DND-41 (cell line): ENCODE data around the gene RIPOR1.

Experiments
- ATAC-seq: fragments of 200-7000 bp; cut with Tn5 transposase; 3 replicates; pipeline ENCODE4 v1.9.1; 2021; ENCODE audit warnings: low read depth; ENCODE audit not compliant: insufficient read depth
- DNase-seq: peaks from one replicate; pipeline ENCODE4 v3.0.0-alpha.2; 2020
- H2AFZ ChIP-seq: 2 replicates; pipeline ENCODE4 v1.6.0; 2012; ENCODE audit warnings: low read depth, low read length
- H3K27ac ChIP-seq: 2 replicates; pipeline ENCODE4 v1.5.1; 2012; ENCODE audit warnings: low read length, inconsistent platforms
- H3K27me3 ChIP-seq: fragments of 200-600 bp; sonication (generic); 2 replicates; pipeline ENCODE4 v1.6.0; 2012; ENCODE audit warnings: low read length, mild to moderate bottlenecking, inconsistent platforms; ENCODE audit not compliant: insufficient read depth, poor library complexity
- H3K36me3 ChIP-seq: 2 replicates; pipeline ENCODE4 v1.5.1; 2012; ENCODE audit warnings: low read length, inconsistent platforms; ENCODE audit not compliant: insufficient read depth
- H3K4me1 ChIP-seq: 2 replicates; pipeline ENCODE4 v1.5.1; 2012; ENCODE audit warnings: mild to moderate bottlenecking, low read length; ENCODE audit not compliant: insufficient read depth
- H3K4me2 ChIP-seq: 2 replicates; pipeline ENCODE4 v1.6.0; 2012; ENCODE audit warnings: mild to moderate bottlenecking, moderate library complexity, low read length, inconsistent platforms; ENCODE audit not compliant: insufficient read depth
- H3K4me3 ChIP-seq, 2 experiments: fragments of 200-600 bp in 1 of 2; shearing (Covaris generic) in 1 of 2; 2 replicates each; pipeline ENCODE4 v1.5.1; 2012 to 2016; ENCODE audit warnings: inconsistent platforms in 2 of 2, low read length in 2 of 2, mild to moderate bottlenecking in 2 of 2, low read depth in 1 of 2, moderate library complexity in 1 of 2
- H3K79me2 ChIP-seq: 2 replicates; pipeline ENCODE4 v1.6.0; 2012; ENCODE audit warnings: low read length, inconsistent platforms; ENCODE audit not compliant: insufficient read depth
- H3K9ac ChIP-seq: 2 replicates; pipeline ENCODE4 v1.6.0; 2012; ENCODE audit warnings: low read depth, mild to moderate bottlenecking, inconsistent platforms, low read length, moderate library complexity
- H3K9me3 ChIP-seq: 2 replicates; pipeline ENCODE4 v1.5.1; 2012; ENCODE audit warnings: low read length, moderate library complexity, mild to moderate bottlenecking, inconsistent platforms; ENCODE audit not compliant: insufficient read depth, severe bottlenecking
- H4K20me1 ChIP-seq: 2 replicates; pipeline ENCODE4 v1.6.0; 2012; ENCODE audit warnings: low read length; ENCODE audit not compliant: insufficient read depth
- EZH2 ChIP-seq: IDR thresholded peaks from 3 replicates; pipeline ENCODE4 v1.6.1; 2012; ENCODE audit warnings: borderline replicate concordance, low read depth, mild to moderate bottlenecking, moderate library complexity, low read length, inconsistent platforms; ENCODE audit not compliant: severe bottlenecking
- TF ChIP-seq, protein P1 (sequence below): IDR thresholded peaks from 2 replicates; pipeline ENCODE4 v1.5.1; 2012; ENCODE audit warnings: borderline replicate concordance, low read length, moderate library complexity, mild to moderate bottlenecking; ENCODE audit not compliant: poor library complexity, severe bottlenecking; ENCODE audit errors: extremely low read depth

RIPOR1 gene

DNA sequence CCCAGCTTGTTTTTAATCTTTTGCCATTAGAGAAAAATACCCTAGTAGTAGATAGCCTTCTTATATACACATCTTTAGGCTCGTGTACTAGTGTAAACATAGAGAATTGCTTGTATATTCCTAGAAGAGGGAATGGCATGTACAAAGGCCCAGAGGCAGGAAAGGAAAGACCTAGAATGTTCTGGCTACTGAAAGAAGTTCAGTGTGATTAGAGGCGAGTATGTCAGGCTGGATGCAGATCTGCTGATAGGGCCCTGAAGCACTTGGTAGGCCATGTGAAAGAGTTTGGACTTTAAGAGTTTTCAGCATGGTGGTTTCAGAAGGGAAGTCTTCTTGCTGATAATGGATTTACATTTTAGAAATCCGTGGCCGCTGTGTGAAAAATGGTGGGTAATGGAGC lies 51.1 kb downstream of the RIPOR1 start:
- H3K9me3 ChIP-seq: no peaks in the 10 kb centered on the region
- ATAC-seq (no peak), DNase-seq (no peak)
- H3K9ac ChIP-seq: no peak overlapping the region
- no peak overlapping the region for H3K4me2 ChIP-seq
- H3K27ac ChIP-seq: no peak overlapping the region
- H2AFZ ChIP-seq: no peak overlapping the region
- H3K79me2 ChIP-seq: peaks cover 99% of the 10 kb centered on the region
- H3K27me3 ChIP-seq: no peaks in the 10 kb centered on the region
- no peak overlapping the region for H3K4me3 ChIP-seq
- TF ChIP-seq, protein P1, sequence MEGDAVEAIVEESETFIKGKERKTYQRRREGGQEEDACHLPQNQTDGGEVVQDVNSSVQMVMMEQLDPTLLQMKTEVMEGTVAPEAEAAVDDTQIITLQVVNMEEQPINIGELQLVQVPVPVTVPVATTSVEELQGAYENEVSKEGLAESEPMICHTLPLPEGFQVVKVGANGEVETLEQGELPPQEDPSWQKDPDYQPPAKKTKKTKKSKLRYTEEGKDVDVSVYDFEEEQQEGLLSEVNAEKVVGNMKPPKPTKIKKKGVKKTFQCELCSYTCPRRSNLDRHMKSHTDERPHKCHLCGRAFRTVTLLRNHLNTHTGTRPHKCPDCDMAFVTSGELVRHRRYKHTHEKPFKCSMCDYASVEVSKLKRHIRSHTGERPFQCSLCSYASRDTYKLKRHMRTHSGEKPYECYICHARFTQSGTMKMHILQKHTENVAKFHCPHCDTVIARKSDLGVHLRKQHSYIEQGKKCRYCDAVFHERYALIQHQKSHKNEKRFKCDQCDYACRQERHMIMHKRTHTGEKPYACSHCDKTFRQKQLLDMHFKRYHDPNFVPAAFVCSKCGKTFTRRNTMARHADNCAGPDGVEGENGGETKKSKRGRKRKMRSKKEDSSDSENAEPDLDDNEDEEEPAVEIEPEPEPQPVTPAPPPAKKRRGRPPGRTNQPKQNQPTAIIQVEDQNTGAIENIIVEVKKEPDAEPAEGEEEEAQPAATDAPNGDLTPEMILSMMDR: no peak
- no peak for TF ChIP-seq EZH2
- peaks cover 75% of the 10 kb centered on the region for H4K20me1 ChIP-seq
- H3K4me1 ChIP-seq: no peaks in the 10 kb centered on the region
- peaks cover 71% of the 10 kb centered on the region for H3K36me3 ChIP-seq

DNA sequence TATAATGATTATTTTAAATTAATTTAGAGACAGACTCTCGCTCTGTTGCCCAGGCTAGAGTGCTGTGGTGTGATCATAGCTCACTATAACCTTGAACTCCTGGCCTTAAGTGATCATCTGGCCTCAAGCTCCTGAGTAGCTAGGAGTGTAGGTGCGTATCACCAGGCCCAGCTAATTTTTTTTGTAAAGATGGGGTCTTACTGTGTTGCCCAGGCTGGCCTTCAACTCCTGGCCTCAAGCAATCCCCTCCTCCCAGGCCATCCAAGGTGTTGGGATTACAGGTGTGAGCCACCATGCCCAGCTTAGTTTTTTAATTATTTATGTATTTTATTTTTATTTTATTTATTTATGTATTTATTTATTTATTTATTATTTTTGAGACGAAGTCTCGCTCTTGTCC lies 51.6 kb downstream of the RIPOR1 start:
- H3K27me3 ChIP-seq: no peaks in the 10 kb centered on the region
- TF ChIP-seq, protein P1: no peak
- TF ChIP-seq EZH2: no peak
- no peaks in the 10 kb centered on the region for H3K9me3 ChIP-seq
- H3K9ac ChIP-seq: no peak overlapping the region
- ATAC-seq (no peak), DNase-seq (no peak)
- no peak overlapping the region for H3K27ac ChIP-seq
- no peak overlapping the region for H2AFZ ChIP-seq
- H3K4me3 ChIP-seq: no peak overlapping the region
- no peaks in the 10 kb centered on the region for H3K4me1 ChIP-seq
- H3K4me2 ChIP-seq: no peak overlapping the region
- H4K20me1 ChIP-seq: peaks cover 76% of the 10 kb centered on the region
- peaks cover 71% of the 10 kb centered on the region for H3K36me3 ChIP-seq
- H3K79me2 ChIP-seq: peaks cover 99% of the 10 kb centered on the region

DNA sequence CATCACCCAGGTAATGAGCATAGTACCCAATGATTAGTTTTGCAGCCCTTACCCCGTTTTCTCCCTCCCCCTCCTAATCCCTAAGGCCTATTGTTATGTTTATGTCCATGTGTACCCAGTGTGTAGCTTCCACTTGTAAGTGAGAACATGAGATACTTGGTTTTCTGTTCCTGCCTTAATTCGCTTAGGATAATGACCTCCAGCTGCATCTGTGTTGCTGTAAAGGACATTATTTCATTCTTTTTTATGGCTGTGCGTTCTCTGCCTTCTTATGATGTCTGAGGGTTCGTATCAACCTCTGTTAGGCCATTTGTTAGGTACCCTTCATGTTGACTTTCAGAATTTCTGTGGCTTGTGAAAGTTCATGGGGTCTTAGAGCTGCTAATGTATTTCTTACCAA lies 64.7 kb downstream of the RIPOR1 start:
- Histone ChIP-seq H3K4me2 (no peak overlapping the region), H3K9me3 (no peaks in the 10 kb centered on the region), H3K4me3 (no peak overlapping the region), H3K4me1 (no peaks in the 10 kb centered on the region), H3K27ac (no peak overlapping the region), H3K9ac (no peak overlapping the region), H2AFZ (no peak overlapping the region), H3K79me2 (peaks cover 54% of the 10 kb centered on the region), H3K36me3 (peaks cover 71% of the 10 kb centered on the region), H3K27me3 (no peaks in the 10 kb centered on the region), H4K20me1 (peaks cover 52% of the 10 kb centered on the region)
- ATAC-seq (no peak), DNase-seq (no peak)
- TF ChIP-seq, protein P1: no peak
- no peak for TF ChIP-seq EZH2

DNA sequence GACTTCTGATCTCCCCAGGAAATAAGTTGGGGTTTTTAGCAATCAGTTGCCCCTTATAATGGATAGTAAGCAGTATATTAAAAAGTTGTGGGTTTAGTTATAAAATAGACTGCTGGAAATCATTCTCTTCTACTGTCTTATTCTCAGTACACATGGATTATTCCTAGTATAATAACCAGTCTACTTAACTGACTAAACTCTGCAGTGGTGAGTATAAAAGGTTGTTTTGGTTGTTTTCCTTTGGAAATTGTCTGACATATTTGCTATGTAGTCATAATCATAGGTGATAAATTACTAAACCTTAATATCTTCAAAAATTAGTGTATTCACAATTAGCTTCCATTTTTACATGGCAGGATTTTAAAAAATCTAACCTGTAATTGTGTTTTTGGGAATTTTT lies 65.1 kb downstream of the RIPOR1 start:
- no peaks in the 10 kb centered on the region for H3K27me3 ChIP-seq
- H3K4me2 ChIP-seq: no peak overlapping the region
- H3K36me3 ChIP-seq: peaks cover 73% of the 10 kb centered on the region
- no peak overlapping the region for H3K9ac ChIP-seq
- H3K4me1 ChIP-seq: no peaks in the 10 kb centered on the region
- H3K9me3 ChIP-seq: no peaks in the 10 kb centered on the region
- H3K4me3 ChIP-seq: no peak overlapping the region
- no peak for TF ChIP-seq EZH2
- TF ChIP-seq, protein P1: no peak
- no peak overlapping the region for H2AFZ ChIP-seq
- ATAC-seq (no peak), DNase-seq (no peak)
- no peak overlapping the region for H3K27ac ChIP-seq
- H4K20me1 ChIP-seq: peaks cover 52% of the 10 kb centered on the region
- H3K79me2 ChIP-seq: peaks cover 58% of the 10 kb centered on the region
